HepG2 (cell line): ENCODE data around the gene KAZN. TPM values are rescaled to one million over a fixed set of nuclear protein-coding genes. Genes with fewer than 3 reads are reported as not detected.

Experiments used
- ATAC-seq: fragments of 200-7000 bp; cut with Tn5 transposase; 3 replicates; pipeline ENCODE4 v1.9.1; 2020; ENCODE audit warnings: mild to moderate bottlenecking, moderate library complexity
- BruUV-seq: library from RNA; stranded (reverse); fragments of 400-500 nt; replicated peaks from 2 replicates; lab custom pipeline; 2021; lab: Mats Ljungman, UMichigan
- CTCF ChIA-PET: fragments of 300-600 bp; formaldehyde crosslinking; extraction: SDS; loops from one replicate; lab custom pipeline; 2021; ENCODE audit warnings: low total read pairs, inconsistent platforms, low intra/inter-chr PET ratio; lab: Yijun Ruan, JAX
- POLR2A ChIA-PET: fragments of 350-600 bp; sonication (Branson Sonifier 250); formaldehyde crosslinking; loops from one replicate; lab custom pipeline; 2020; ENCODE audit warnings: antibody characterized with exemption, inconsistent platforms; lab: Yijun Ruan, JAX
- DNase-seq: peaks from one replicate; pipeline ENCODE4 v3.0.0-alpha.2; 2015; ENCODE audit warnings: low spot score
- FAIRE-seq: peaks from 3 replicates; lab custom pipeline; 2011; peaks lifted over from hg19 to GRCh38; lab: Jason Lieb, UNC
- H2AFZ ChIP-seq: one replicate; pipeline ENCODE4 v1.6.1; 2011; ENCODE audit warnings: low read length, inconsistent platforms
- H3K27ac ChIP-seq: fragments of 300-600 bp; 3 replicates; pipeline ENCODE4 v1.8.0; 2011; ENCODE audit warnings: mixed run types, mild to moderate bottlenecking, mixed read lengths, low read length, inconsistent platforms; ENCODE audit not compliant: insufficient read depth; ENCODE audit errors: extremely low read length
- H3K27me3 ChIP-seq, 2 experiments: fragments of 200-600 bp in 1 of 2; 2 replicates in 1 of 2; 3 replicates in 1 of 2; pipeline versions ENCODE4 v1.6.0 to v1.8.0; 2011; ENCODE audit warnings: low read length in 2 of 2, mild to moderate bottlenecking in 2 of 2, moderate library complexity in 2 of 2, inconsistent platforms in 1 of 2; ENCODE audit not compliant: insufficient read depth in 2 of 2, control insufficient read depth in 1 of 2
- H3K36me3 ChIP-seq, 2 experiments: fragments of 200-600 bp in 1 of 2; replicated peaks in 1 of 2; 2 replicates in 1 of 2; 3 replicates in 1 of 2; pipeline versions ENCODE4 v1.5.1 to v1.8.0; 2011; ENCODE audit warnings: low read length in 2 of 2, inconsistent platforms in 1 of 2; ENCODE audit not compliant: insufficient read depth in 2 of 2, control insufficient read depth in 1 of 2
- H3K4me1 ChIP-seq: 2 replicates; pipeline ENCODE4 v1.5.1; 2012; ENCODE audit warnings: low read length, inconsistent platforms; ENCODE audit not compliant: insufficient read depth
- H3K4me2 ChIP-seq: 2 replicates; pipeline ENCODE4 v1.6.0; 2011; ENCODE audit warnings: low read depth, low read length, inconsistent platforms
- H3K4me3 ChIP-seq, 3 experiments: fragments of 200-600 bp in 1 of 3; sonication (generic), shearing (Covaris generic) in 1 of 3; replicated peaks in 1 of 3; 2 replicates each; pipeline ENCODE4 v1.5.1; 2011 to 2016; ENCODE audit warnings: low read length in 3 of 3, inconsistent platforms in 2 of 3, low read depth in 2 of 3, mild to moderate bottlenecking in 2 of 3, control low read depth in 1 of 3, mixed read lengths in 1 of 3; ENCODE audit not compliant: insufficient read depth in 1 of 3
- H3K79me2 ChIP-seq: one replicate; pipeline ENCODE4 v1.6.1; 2011; ENCODE audit warnings: low read length, inconsistent platforms; ENCODE audit not compliant: insufficient read depth
- H3K9ac ChIP-seq: 2 replicates; pipeline ENCODE4 v1.6.0; 2011; ENCODE audit warnings: mild to moderate bottlenecking, low read depth, low read length, inconsistent platforms; ENCODE audit not compliant: insufficient read depth
- H3K9me3 ChIP-seq: 2 replicates; pipeline ENCODE4 v1.5.1; 2012; ENCODE audit warnings: mild to moderate bottlenecking, low read length
- H4K20me1 ChIP-seq: 2 replicates; pipeline ENCODE4 v1.6.0; 2011; ENCODE audit warnings: inconsistent platforms, mild to moderate bottlenecking, low read length, moderate library complexity; ENCODE audit not compliant: insufficient read depth
- ATM ChIP-seq: fragments of 450-650 bp; IDR thresholded peaks from 2 replicates; pipeline ENCODE4 v1.7.1; 2017; ENCODE audit warnings: mild to moderate bottlenecking, borderline replicate concordance
- BCL3 ChIP-seq: sonication (generic); formaldehyde crosslinking; IDR thresholded peaks from 2 replicates; pipeline ENCODE4 v1.5.1; 2020; ENCODE audit warnings: mild to moderate bottlenecking, missing genetic modification reagents, moderate library complexity
- CBX1 ChIP-seq: IDR thresholded peaks from one replicate; pipeline ENCODE4 v1.6.1; 2016; ENCODE audit warnings: antibody characterized with exemption, low read depth
- CREB3 ChIP-seq: sonication (generic); formaldehyde crosslinking; IDR thresholded peaks from 2 replicates; pipeline ENCODE4 v1.5.0; 2020; ENCODE audit warnings: missing genetic modification reagents
- GFI1 ChIP-seq: sonication (generic); formaldehyde crosslinking; IDR thresholded peaks from 2 replicates; pipeline ENCODE4 v1.5.0; 2020; ENCODE audit warnings: missing genetic modification reagents, mild to moderate bottlenecking, borderline replicate concordance
- KDM4B ChIP-seq: sonication (generic); formaldehyde crosslinking; IDR thresholded peaks from 2 replicates; pipeline ENCODE4 v1.4.0; 2020; ENCODE audit warnings: missing genetic modification reagents
- MAFK ChIP-seq, 2 experiments: IDR thresholded peaks in 1 of 2; conservative IDR thresholded peaks in 1 of 2; 2 replicates each; pipeline ENCODE4 v1.6.1; 2011; ENCODE audit warnings: improper control_type of control experiment in 2 of 2, low read length in 2 of 2
- MLXIP ChIP-seq: sonication (generic); formaldehyde crosslinking; IDR thresholded peaks from 2 replicates; pipeline ENCODE4 v1.9.0; 2021; ENCODE audit warnings: missing genetic modification reagents, borderline replicate concordance
- NBN ChIP-seq: fragments of 450-650 bp; conservative IDR thresholded peaks from 2 replicates; pipeline ENCODE4 v1.6.1; 2017
- RXRB ChIP-seq: IDR thresholded peaks from 2 replicates; pipeline ENCODE4 v1.6.1; 2016; ENCODE audit warnings: borderline replicate concordance, missing genetic modification reagents, missing compliant biosample characterization
- TBP ChIP-seq: sonication (generic); formaldehyde crosslinking; IDR thresholded peaks from 2 replicates; pipeline ENCODE4 v1.5.0; 2020; ENCODE audit warnings: missing genetic modification reagents
- ZFY ChIP-seq: sonication (generic); formaldehyde crosslinking; IDR thresholded peaks from 2 replicates; pipeline ENCODE4 v1.4.0; 2020; ENCODE audit warnings: missing genetic modification reagents
- ZNF784 ChIP-seq: sonication (generic); formaldehyde crosslinking; IDR thresholded peaks from 2 replicates; pipeline ENCODE4 v1.5.1; 2020; ENCODE audit warnings: missing genetic modification reagents, mild to moderate bottlenecking, borderline replicate concordance
- WGBS: methylation state at CpG from one replicate; pipeline ENCODE4 v1.1.6; 2017; ENCODE audit warnings: low lambda C conversion rate; 5-methylcytosine and 5-hydroxymethylcytosine counted together
- in situ Hi-C: cut with HindIII; loops from 2 replicates; pipeline ENCODE4 v1.10.0; 2017; ENCODE audit warnings: low pct_unique_long_range_greater_than_20kb; ENCODE audit not compliant: extremely low pct_ligation_motif_present
- intact Hi-C: fragments of 100-400 bp; cut with micrococcal nuclease; formaldehyde crosslinking; loops from one replicate; pipeline ENCODE4 v1.10.0; 2022; ENCODE audit not compliant: unreplicated experiment
- polyA plus RNA-seq, 8 experiments: library from polyadenylated mRNA; depleted of rRNA in 3 of 8; stranded (reverse) in 7 of 8; unstranded in 1 of 8; fragments of >200 nt; fragmentation: Illumina TruSeq in 4 of 8; extraction: Trizol in 4 of 8; gene quantifications; 2 replicates each; pipeline versions ENCODE4 v1.2.1 to v1.2.3, GENCODE V29; 2011 to 2016; ENCODE audit warnings: low read depth in 4 of 8, missing spikeins in 1 of 8, mixed read lengths in 1 of 8; ENCODE audit not compliant: insufficient read depth in 1 of 8
- total RNA-seq, 5 experiments: library from RNA; depleted of rRNA; stranded (reverse); fragments of >200 nt; fragmentation: Illumina TruSeq; extraction: Trizol; gene quantifications; 2 replicates each; pipeline ENCODE4 v1.2.3, GENCODE V29; 2016; ENCODE audit warnings: low read depth in 1 of 5

Gene KAZN
- total and polyA plus RNA-seq, 2 of the 13 experiments (the other 11 are each of a cell fraction or from before 2014, with no cell fraction given) = 10.4 to 13.5 TPM

GRCh38 chr1:14815175-14815877, 216.8 kb downstream of the KAZN start:
- H4K20me1 ChIP-seq = no peaks in the 10 kb centered on the region
- intact Hi-C loops = no loop called here
- no peaks in the 10 kb centered on the region for H3K4me1 ChIP-seq
- H3K4me3 ChIP-seq = no peak overlapping the region
- no peak overlapping the region for H3K4me2 ChIP-seq
- ATAC-seq (no peak), DNase-seq (no peak), FAIRE-seq (no peak)
- TF ChIP-seq RXRB (CRISPR knock-in tag) (no peak), KDM4B (no peak), CREB3 (CRISPR knock-in tag) (no peak), ATM (no peak), ZFY (no peak), TBP (CRISPR knock-in tag) (no peak), MLXIP (no peak), GFI1 (CRISPR knock-in tag) (no peak), MAFK (conservative IDR thresholded peaks at IDR 0.05 in 1 of 2, IDR thresholded peaks at IDR 0.05 in 1 of 2; ENCODE audit: low read length in 2 of 2) (no peak), BCL3 (no peak), ZNF784 (CRISPR knock-in tag) (no peak), CBX1 (no peak), NBN (no peak)
- H3K36me3 ChIP-seq = no peaks in the 10 kb centered on the region
- no peak overlapping the region for H2AFZ ChIP-seq
- no peaks in the 10 kb centered on the region for H3K9me3 ChIP-seq
- BruUV-seq = no TSS peak
- no peaks in the 10 kb centered on the region for H3K79me2 ChIP-seq
- no peak overlapping the region for H3K27ac ChIP-seq
- in situ Hi-C loops = no loop called here
- ChIA-PET POLR2A (no interaction called here), CTCF (no interaction called here)
- no peak overlapping the region for H3K9ac ChIP-seq
- peaks cover 2 to 21% of the 10 kb centered on the region in 2 experiments; a peak in 3 of 5 replicates for H3K27me3 ChIP-seq
- WGBS = 4% methylated on average over 7 of the region's 7 CpGs
